ENCODE results near the gene SLC43A3.

SLC43A3 gene

DNA sequence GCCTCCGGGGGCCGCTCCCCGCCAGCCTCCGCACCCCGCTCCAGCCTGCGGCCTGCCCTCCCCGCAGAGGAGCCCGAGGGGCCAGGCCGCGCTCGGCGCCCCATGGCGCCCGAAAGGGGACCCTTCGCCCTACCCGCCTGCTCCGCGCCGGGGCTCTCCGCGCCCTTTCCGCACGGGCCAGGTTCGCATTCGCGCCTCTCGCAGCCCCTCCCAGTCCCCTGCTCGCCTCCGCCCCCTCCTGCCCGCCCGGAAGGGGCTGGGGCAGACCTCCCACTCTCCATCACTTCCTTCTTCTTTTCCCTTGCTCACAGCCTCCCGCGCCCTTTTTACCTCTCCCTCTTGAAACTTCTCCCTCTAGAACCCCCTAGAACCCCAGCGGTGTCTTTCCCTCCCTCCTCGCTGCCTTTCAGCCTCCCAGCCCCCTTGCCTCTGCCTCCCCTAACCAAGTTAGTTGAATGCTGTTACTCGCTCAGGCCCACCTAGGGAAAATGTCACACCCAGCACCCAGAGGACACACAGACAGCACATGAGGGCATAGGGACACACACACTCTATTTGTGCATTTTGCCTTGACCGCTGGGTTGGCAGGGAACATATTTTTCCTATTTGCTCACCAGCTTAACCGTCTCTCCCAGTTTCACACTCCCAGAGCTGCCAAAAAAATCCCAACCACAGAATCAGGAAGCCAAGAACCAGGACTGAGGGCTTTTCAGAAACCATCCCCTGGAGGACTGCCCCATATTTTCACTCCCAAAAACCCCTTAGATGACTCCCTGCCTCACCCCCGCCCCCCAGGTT lies at the start of gene SLC43A3:
TSS of gene SLC43A3 (minus strand) at position 193 of the 798 bp plus-strand sequence. CDS start 949 bp downstream, outside the sequence.
- DNase-seq (ENCODE audit: low read depth) = peak; percentile 86

DNA sequence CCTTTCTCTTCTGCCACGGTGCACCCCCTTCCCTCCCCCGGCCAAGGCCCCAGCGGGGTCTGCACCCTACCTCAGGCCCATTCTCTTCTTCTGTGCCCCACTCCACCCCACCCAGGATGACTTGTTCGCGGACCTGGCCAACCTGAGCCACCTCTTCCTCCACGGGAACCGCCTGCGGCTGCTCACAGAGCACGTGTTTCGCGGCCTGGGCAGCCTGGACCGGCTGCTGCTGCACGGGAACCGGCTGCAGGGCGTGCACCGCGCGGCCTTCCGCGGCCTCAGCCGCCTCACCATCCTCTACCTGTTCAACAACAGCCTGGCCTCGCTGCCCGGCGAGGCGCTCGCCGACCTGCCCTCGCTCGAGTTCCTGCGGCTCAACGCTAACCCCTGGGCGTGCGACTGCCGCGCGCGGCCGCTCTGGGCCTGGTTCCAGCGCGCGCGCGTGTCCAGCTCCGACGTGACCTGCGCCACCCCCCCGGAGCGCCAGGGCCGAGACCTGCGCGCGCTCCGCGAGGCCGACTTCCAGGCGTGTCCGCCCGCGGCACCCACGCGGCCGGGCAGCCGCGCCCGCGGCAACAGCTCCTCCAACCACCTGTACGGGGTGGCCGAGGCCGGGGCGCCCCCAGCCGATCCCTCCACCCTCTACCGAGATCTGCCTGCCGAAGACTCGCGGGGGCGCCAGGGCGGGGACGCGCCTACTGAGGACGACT lies 49.3 kb upstream of the SLC43A3 start:
- DNase-seq (ENCODE audit: low read depth) = no peak

DNA sequence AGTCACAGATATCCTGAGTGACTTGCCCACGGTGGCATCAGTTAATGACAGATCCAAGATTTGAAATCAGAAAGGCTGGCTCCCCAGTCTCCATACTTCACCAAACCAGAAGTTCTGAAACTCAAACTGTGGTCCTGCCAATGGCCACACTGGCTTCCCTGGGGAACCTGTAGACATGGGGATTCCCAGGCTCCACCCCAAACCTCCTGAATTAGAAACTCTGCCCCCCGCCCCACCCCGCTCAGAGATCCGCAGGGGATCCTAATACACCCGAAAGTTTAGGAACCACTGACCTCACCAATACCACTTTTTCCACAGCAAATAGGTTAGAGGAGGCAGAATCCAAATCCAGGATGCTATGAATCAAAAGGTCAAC lies 48.7 kb upstream of the SLC43A3 start:
- no peak for DNase-seq (ENCODE audit: low read depth)

DNA sequence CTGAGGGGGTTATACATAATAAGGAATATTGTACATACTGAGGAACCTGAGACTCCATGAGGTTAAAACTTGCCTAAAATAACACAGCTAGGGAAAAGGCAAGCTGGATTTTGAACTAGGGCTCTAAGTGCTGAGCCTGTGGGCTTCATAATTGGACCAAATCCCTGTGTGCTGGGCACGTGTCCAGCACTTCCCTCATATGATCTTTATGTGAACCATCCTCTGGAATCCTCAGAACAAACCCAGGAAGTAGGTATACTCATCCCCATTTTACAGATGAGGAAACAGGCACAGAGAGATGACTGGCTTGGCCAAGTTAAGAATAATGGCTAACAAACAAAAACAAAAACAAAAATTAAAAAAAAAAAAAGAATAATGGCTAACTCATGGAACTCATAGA lies 48.3 kb upstream of the SLC43A3 start:
- DNase-seq (ENCODE audit: low read depth) = no peak

- DNase-seq (ENCODE audit: low read depth) = no peak
These were observed 47.8 kb upstream of the SLC43A3 start for GRCh38 chr11:57474803-57475115.

DNA sequence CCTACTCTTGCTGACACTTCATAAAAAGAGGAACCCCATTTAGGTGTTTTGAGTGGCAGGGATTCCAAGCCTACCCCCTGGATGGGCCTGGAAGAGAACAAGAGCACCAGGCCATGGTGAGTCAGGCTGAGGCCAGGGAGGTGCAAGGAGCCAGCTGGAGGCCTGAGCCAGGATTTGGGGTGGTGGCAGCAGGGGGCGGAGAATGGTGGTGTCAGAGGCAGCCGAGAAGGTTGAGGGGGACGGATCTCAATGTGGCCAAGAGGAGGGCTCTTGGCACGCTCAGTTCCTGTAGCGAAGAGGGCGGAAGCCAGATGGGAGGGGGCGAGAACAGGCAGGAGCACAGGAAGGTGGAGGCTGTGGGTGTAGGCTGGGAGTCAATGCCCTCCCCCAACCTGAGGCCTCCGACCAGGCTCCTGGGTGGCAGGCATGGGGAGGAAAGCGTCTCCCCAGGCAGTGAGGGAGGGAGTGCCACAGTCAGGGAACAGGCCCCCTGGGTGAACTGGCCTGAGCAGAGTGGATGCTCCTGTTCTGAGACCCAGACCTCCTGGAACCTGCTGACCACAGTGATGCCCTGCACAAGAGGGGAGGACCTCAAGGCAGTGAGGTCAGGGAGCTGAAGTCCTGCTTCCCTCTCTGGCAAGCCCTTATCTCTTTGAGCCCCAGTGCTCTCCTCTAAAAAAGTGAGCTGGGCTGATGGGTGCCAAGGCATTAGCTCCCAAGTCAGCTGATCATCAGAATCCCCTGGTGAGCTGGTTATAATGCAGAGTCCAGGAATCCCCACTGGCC lies 47.3 kb upstream of the SLC43A3 start:
- DNase-seq (ENCODE audit: low read depth) = no peak

GRCh38 chr11:57473285-57473841 lies 46.4 kb upstream of the SLC43A3 start:
- DNase-seq (ENCODE audit: low read depth) = no peak

GRCh38 chr11:57471496-57471895 lies 44.6 kb upstream of the SLC43A3 start:
- no peak for DNase-seq (ENCODE audit: low read depth)

GRCh38 chr11:57469268-57469667 lies 42.3 kb upstream of the SLC43A3 start:
- no peak for DNase-seq (ENCODE audit: low read depth)

GRCh38 chr11:57468276-57468675 lies 41.4 kb upstream of the SLC43A3 start:
- no peak for DNase-seq (ENCODE audit: low read depth)

GRCh38 chr11:57467508-57468157 lies 40.7 kb upstream of the SLC43A3 start:
- DNase-seq (ENCODE audit: low read depth) = no peak

DNA sequence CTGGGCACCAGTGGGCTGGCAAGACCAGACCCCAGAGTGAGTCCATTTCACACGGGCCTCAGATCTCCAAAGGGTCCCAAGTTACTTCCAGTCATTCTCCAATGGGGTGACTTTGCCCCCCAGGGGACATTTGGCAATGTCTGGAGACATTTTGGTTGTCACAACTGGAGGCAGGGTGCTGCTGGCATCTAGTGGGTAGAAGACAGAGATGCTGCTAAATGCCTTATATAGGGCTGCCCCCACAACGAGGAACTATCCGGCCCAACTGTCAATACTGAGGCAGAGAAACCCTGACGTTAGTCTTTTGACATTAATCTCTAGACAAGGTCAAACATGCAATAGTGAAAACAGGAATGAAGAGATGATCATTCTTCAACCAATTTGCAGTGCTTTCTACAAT lies 39.8 kb upstream of the SLC43A3 start:
- no peak for DNase-seq (ENCODE audit: low read depth)

DNA sequence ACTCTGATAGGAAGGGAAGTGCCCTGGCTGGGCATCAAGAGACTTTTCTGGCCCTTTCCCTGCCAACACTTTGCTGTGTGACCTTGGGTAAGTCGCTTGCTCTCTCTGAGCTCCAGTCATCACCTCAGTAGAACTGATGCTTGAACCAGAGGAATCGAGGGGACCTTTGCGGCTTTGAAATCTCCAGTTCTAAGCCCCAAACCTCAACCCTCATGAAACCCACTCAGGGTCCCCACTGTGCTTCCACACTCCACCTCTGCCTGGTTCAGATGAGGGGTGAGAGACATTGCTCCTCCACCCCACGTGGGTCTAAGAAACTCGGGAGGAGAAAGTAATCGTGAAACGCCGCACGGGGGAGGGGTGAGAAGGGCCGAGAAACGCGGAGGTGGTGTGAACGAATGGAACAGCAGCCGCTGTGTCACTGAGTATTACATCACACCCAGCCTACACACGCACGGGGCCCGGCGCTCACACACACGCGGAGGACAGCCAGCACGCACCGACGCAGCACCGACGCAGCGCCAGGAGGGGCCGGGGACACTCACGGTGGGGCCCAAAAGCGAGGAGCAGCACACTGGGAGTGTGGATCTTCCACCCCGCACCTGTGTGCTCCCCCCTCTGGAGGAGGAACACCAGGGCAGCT lies 37.7 kb upstream of the SLC43A3 start:
- no peak for DNase-seq (ENCODE audit: low read depth)

DNA sequence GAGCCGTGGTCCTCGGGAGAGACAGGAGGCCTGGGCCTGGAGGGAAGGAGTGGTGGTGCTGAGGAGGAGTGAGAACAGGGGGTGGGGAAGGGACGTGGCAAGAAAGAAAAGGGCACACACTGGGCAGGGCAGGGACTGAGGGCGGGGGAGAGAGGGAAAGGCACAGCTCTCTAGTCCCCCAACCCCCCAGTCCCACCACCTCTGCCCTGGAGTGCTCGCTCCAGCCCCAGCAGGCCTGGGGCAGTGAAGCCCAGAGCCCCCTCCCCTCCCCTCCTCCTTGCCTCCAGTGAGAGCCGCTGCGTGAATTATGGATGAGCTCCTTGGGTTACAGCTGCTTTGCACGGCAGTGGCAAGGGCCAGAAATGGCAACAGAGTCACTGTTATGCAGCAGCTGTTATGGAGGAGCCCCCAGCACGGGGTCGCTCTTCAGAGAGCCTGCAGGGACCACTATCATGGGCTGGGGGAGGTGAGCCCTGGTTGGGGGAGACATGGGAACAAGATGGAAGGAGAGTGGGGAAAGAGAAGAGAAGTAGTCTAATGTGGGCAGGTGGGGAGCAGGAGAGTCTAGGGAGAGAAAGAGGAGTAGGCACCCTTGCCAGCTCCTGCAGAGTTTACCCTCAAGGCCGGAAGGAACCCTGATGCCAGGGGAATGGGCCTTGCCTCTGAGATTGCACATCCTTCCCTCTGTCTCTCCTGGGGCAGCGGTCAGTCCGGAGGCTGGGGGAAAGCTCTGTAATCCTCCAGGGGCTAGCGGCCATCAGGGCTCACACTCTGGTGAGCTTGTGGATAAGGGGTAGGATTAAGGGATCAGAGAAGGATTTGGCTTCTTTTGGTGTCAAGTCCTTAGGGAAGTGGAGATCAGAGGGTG lies 37.0 kb upstream of the SLC43A3 start:
- no peak for DNase-seq (ENCODE audit: low read depth)

DNA sequence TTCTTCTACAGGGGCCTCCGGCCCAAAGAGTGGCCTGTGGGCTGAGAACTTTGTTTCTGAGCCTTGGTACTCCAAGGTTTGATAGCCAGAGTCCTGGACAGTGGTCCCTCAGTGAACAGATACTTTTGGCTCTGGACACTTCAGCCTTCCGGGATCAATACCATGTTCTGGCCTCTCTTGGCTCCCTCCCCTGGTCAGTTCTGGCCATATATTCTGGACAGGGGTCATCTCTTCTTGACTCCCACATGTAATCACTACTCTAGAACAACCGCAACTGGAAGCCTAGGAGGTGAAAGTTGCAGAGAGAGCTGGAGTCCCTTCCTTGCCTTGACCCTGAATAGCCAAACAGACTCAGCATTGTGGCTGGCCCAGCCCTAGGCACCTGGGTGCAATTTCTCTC lies 35.7 kb upstream of the SLC43A3 start:
- no peak for DNase-seq (ENCODE audit: low read depth)

DNA sequence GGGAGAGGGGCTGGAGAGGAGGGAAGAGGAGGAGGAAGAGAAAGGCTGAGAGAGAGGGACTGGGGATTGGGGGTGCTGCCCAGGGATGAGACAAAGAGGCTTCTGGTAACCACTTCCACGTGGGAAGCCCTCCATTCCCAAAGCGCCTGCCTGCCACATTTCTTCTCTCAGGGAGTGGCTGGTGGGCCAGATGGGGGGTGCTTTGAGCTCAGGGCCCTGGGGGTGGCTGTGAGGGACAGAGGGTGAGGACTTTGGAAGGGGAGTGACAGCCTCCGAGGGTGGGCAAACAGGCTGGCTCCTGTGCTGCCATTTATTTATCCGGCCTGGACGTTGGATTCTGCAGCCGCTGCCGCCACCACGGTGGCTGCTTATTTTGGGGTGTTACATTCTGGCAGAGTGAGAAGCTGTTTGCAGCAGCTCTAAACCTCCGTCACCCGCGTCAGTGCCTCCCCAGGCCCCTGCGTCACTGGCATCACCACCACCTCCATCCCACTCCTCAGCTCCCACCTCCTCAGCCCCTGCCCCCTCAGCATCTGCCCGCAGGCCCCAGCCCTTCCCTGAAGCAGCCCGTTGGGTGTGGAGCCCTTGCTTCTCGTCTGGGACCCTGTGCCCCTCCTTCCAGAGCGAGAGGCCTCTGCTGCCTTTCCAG lies 35.0 kb upstream of the SLC43A3 start:
- no peak for DNase-seq (ENCODE audit: low read depth)

GRCh38 chr11:57460758-57461749 lies 34.1 kb upstream of the SLC43A3 start:
- DNase-seq (ENCODE audit: low read depth) = no peak

- DNase-seq (ENCODE audit: low read depth) = no peak
These were observed 33.3 kb upstream of the SLC43A3 start, which contains the start of gene RTN4RL2 for GRCh38 chr11:57460022-57460757. Gene RTN4RL2, plus strand, starts transcription at chr11:57460528. Its CDS starts 338 bp downstream, at chr11:57460866.

All from GM04504 (cell line).